RWPE2 (cell line): Measurements from ENCODE around the gene MMP20.

Source experiments
- ATAC-seq: fragments of 200-7000 bp; cut with Tn5 transposase; 3 replicates; pipeline ENCODE4 v1.9.1; 2021; ENCODE audit warnings: low read depth
- DNase-seq: peaks from one replicate; pipeline ENCODE4 v3.0.0-alpha.2; 2020; ENCODE audit warnings: low spot score
- H3K27ac ChIP-seq: fragments of 450-650 bp; 2 replicates; pipeline ENCODE4 v1.5.1; 2017; ENCODE audit warnings: mild to moderate bottlenecking; ENCODE audit not compliant: poor library complexity, severe bottlenecking
- H3K27me3 ChIP-seq: fragments of 250-450 bp; sonication (Bioruptor Pico); 2 replicates; pipeline ENCODE4 v1.5.1; 2021; ENCODE audit warnings: mild to moderate bottlenecking, moderate library complexity; ENCODE audit not compliant: insufficient read depth, poor library complexity, severe bottlenecking
- H3K36me3 ChIP-seq: fragments of 250-450 bp; sonication (Bioruptor Pico); 2 replicates; pipeline ENCODE4 v1.5.1; 2020; ENCODE audit warnings: low read depth, mild to moderate bottlenecking, moderate library complexity
- H3K4me1 ChIP-seq: fragments of 250-450 bp; sonication (Bioruptor Pico); 2 replicates; pipeline ENCODE4 v1.5.1; 2021; ENCODE audit warnings: mild to moderate bottlenecking, moderate library complexity; ENCODE audit not compliant: insufficient read depth, poor library complexity, severe bottlenecking
- H3K4me3 ChIP-seq: fragments of 250-450 bp; sonication (Bioruptor Pico); 2 replicates; pipeline ENCODE4 v1.5.1; 2021; ENCODE audit warnings: mild to moderate bottlenecking, moderate library complexity; ENCODE audit not compliant: severe bottlenecking
- H3K9me3 ChIP-seq: fragments of 250-450 bp; sonication (Bioruptor Pico); 2 replicates; pipeline ENCODE4 v1.5.1; 2021; ENCODE audit warnings: mild to moderate bottlenecking, moderate library complexity; ENCODE audit not compliant: severe bottlenecking
- CTCF ChIP-seq: fragments of 450-650 bp; IDR thresholded peaks from one replicate; pipeline ENCODE4 v1.5.1; 2017; ENCODE audit warnings: mild to moderate bottlenecking, moderate library complexity; ENCODE audit not compliant: poor library complexity, severe bottlenecking

Gene MMP20

GRCh38 chr11:102614485-102614884 lies 10.6 kb downstream of the MMP20 start:
- H3K9me3 ChIP-seq, result no peaks in the 10 kb centered on the region
- ATAC-seq (no peak), DNase-seq (no peak)
- H3K4me3 ChIP-seq, result no peak overlapping the region
- H3K27me3 ChIP-seq, result no peaks in the 10 kb centered on the region
- H3K4me1 ChIP-seq, result peaks cover 3% of the 10 kb centered on the region
- peak; percentile 46 for TF ChIP-seq CTCF
- no peak overlapping the region for H3K27ac ChIP-seq
- H3K36me3 ChIP-seq, result no peaks in the 10 kb centered on the region

- Histone ChIP-seq H3K36me3 (no peaks in the 10 kb centered on the region), H3K4me3 (no peak overlapping the region), H3K27ac (no peak overlapping the region), H3K27me3 (no peaks in the 10 kb centered on the region), H3K4me1 (peaks cover 3% of the 10 kb centered on the region), H3K9me3 (no peaks in the 10 kb centered on the region)
- no peak for DNase-seq
- ATAC-seq, result no peak
- no peak for TF ChIP-seq CTCF
These were observed 11.1 kb downstream of the MMP20 start for GRCh38 chr11:102614031-102614430.

- H3K36me3 ChIP-seq, result no peaks in the 10 kb centered on the region
- no peaks in the 10 kb centered on the region for H3K27me3 ChIP-seq
- no peak for DNase-seq
- H3K4me1 ChIP-seq, result peaks cover 3% of the 10 kb centered on the region
- H3K9me3 ChIP-seq, result no peaks in the 10 kb centered on the region
- no peak overlapping the region for H3K27ac ChIP-seq
- no peak for TF ChIP-seq CTCF
- no peak for ATAC-seq
- no peak overlapping the region for H3K4me3 ChIP-seq
These were observed 11.7 kb downstream of the MMP20 start for GRCh38 chr11:102613450-102613849.

GRCh38 chr11:102611291-102611690 lies 13.8 kb downstream of the MMP20 start:
- no peak overlapping the region for H3K27ac ChIP-seq
- no peaks in the 10 kb centered on the region for H3K36me3 ChIP-seq
- ATAC-seq (no peak), DNase-seq (no peak)
- no peaks in the 10 kb centered on the region for H3K4me1 ChIP-seq
- no peaks in the 10 kb centered on the region for H3K9me3 ChIP-seq
- no peak overlapping the region for H3K4me3 ChIP-seq
- TF ChIP-seq CTCF, result no peak
- H3K27me3 ChIP-seq, result no peaks in the 10 kb centered on the region

GRCh38 chr11:102610200-102610599 lies 14.9 kb downstream of the MMP20 start:
- Histone ChIP-seq H3K36me3 (no peaks in the 10 kb centered on the region), H3K4me1 (no peaks in the 10 kb centered on the region), H3K27ac (no peak overlapping the region), H3K4me3 (no peak overlapping the region), H3K9me3 (no peaks in the 10 kb centered on the region), H3K27me3 (no peaks in the 10 kb centered on the region)
- ATAC-seq (no peak), DNase-seq (no peak)
- TF ChIP-seq CTCF, result no peak
